NB4 (cell line): Measurements from ENCODE around the gene RWDD3.

Experiments
- CTCF ChIP-seq: IDR thresholded peaks from one replicate; pipeline ENCODE4 v1.5.1; 2012; ENCODE audit warnings: low read depth, low read length
- POLR2A ChIP-seq: IDR thresholded peaks from 2 replicates; pipeline ENCODE4 v1.6.1; 2011; ENCODE audit warnings: mild to moderate bottlenecking; ENCODE audit not compliant: insufficient read length; ENCODE audit errors: extremely low read depth

GRCh38 chr1:95286479-95286878 lies 52.5 kb downstream of the RWDD3 start:
- TF ChIP-seq CTCF (no peak), POLR2A (no peak)
